ENCODE results near the gene TBC1D25. TPM values are rescaled to one million over a fixed set of nuclear protein-coding genes. Genes with fewer than 3 reads are reported as not detected.
A peak's percentile ranks its signal among the peaks of the same experiment; 100 is the strongest.
"Not testable (repeated sequence)": the region's sequence is repeated elsewhere in the genome, so short reads cannot be mapped to it uniquely, and the experiment has no call there.

Gene TBC1D25
- total RNA-seq, 2 experiments from 2014 or later: 26.7 to 30.5 TPM

DNA sequence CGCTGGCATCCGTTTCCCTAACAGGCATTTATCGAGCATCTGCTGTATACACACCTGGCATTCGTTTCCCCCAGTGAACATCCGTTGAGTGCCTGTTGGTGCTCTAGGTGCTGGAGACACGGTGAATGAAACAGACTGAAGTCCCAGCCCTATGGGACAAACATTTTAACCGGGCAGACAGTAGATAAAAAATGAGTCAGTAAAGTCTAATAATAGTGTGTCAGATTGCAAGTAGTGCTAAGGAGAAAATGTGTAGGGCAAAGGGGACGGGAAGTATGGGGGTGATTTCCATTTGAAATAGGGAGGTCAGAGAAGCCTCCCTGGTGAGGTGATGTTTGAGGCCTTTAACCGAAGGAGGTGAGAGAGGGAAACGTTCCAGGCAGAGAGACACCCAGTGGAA, 23.2 kb upstream of the TBC1D25 start:
- Mint-ChIP-seq H3K36me3 (ENCODE audit: low read depth) (peaks cover 27% of the 10 kb centered on the region), H3K27me3 (no peaks in the 10 kb centered on the region), H3K27ac (no peak overlapping the region), H3K4me1 (ENCODE audit: low read depth) (peaks cover 26% of the 10 kb centered on the region), H3K9me3 (no peaks in the 10 kb centered on the region), H3K4me3 (no peak overlapping the region)
- peaks cover 25% of the 10 kb centered on the region for H3K4me1 ChIP-seq (ENCODE audit: insufficient read depth, low read length)
- no peaks in the 10 kb centered on the region for H3K27me3 ChIP-seq (ENCODE audit: control insufficient read depth in 1 of 2, insufficient read depth in 2 of 2, low read length in 2 of 2)
- no peak overlapping the region for H3K27ac ChIP-seq (ENCODE audit: low read depth in 1 of 2, low read length in 2 of 2)
- H3K36me3 ChIP-seq (ENCODE audit: insufficient read depth, low read length): peaks cover 6% of the 10 kb centered on the region
- H3K4me3 ChIP-seq (ENCODE audit: low read length): no peak overlapping the region
- no peaks in the 10 kb centered on the region for H3K9me3 ChIP-seq (ENCODE audit: control insufficient read depth in 1 of 2, insufficient read depth in 1 of 2, low read length in 2 of 2)
- DNase-seq: no peak
- ChIA-PET CTCF (no interaction called here), POLR2A (no interaction called here)
- intact Hi-C loops (cut with DNase I, micrococcal nuclease): no loop called here
- no peak for ATAC-seq (ENCODE audit: poor library complexity)
- TF ChIP-seq, protein P1, sequence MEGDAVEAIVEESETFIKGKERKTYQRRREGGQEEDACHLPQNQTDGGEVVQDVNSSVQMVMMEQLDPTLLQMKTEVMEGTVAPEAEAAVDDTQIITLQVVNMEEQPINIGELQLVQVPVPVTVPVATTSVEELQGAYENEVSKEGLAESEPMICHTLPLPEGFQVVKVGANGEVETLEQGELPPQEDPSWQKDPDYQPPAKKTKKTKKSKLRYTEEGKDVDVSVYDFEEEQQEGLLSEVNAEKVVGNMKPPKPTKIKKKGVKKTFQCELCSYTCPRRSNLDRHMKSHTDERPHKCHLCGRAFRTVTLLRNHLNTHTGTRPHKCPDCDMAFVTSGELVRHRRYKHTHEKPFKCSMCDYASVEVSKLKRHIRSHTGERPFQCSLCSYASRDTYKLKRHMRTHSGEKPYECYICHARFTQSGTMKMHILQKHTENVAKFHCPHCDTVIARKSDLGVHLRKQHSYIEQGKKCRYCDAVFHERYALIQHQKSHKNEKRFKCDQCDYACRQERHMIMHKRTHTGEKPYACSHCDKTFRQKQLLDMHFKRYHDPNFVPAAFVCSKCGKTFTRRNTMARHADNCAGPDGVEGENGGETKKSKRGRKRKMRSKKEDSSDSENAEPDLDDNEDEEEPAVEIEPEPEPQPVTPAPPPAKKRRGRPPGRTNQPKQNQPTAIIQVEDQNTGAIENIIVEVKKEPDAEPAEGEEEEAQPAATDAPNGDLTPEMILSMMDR (IDR thresholded peaks at IDR 0.05): no peak

DNA sequence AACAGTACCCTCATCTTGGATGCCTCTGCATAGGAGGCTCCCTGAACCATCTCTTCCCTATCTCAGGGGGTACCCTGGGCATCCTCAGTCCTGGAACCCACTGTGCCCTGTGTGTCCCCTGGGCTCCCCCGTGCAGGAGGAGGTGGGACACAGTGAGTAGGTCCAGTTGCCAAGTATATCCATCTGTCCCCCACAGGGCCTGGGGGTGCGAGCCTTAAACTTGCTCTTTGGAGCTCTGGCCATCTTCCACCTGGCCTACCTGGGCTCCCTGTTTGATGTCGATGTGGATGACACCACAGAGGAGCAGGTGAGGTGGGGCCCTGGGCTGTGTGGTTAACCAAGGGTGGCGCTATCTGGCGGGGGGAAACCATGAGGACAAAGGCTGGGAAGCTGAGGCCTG, 22.5 kb upstream of the TBC1D25 start:
- no peaks in the 10 kb centered on the region for H3K27me3 Mint-ChIP-seq
- no peak overlapping the region for H3K27ac Mint-ChIP-seq
- peak in 2 of 14 experiments; percentile 28 to 38 for DNase-seq
- H3K4me1 Mint-ChIP-seq (ENCODE audit: low read depth): peaks cover 30% of the 10 kb centered on the region
- no peak for ATAC-seq (ENCODE audit: poor library complexity)
- ChIA-PET CTCF (interaction anchor here (0.7 kb wide), 1 partner anchor 993 kb away, joined by 3 read pairs; no protein-coding TSS in a partner anchor), POLR2A (no interaction called here)
- TF ChIP-seq, protein P1 (IDR thresholded peaks at IDR 0.05): no peak
- no peaks in the 10 kb centered on the region for H3K9me3 ChIP-seq (ENCODE audit: control insufficient read depth in 1 of 2, insufficient read depth in 1 of 2, low read length in 2 of 2)
- H3K27ac ChIP-seq (ENCODE audit: low read depth in 1 of 2, low read length in 2 of 2): no peak overlapping the region
- H3K27me3 ChIP-seq (ENCODE audit: control insufficient read depth in 1 of 2, insufficient read depth in 2 of 2, low read length in 2 of 2): no peaks in the 10 kb centered on the region
- intact Hi-C loops (cut with DNase I, micrococcal nuclease): no loop called here
- peaks cover 26% of the 10 kb centered on the region for H3K4me1 ChIP-seq (ENCODE audit: insufficient read depth, low read length)
- no peak overlapping the region for H3K4me3 ChIP-seq (ENCODE audit: low read length)
- no peak overlapping the region for H3K4me3 Mint-ChIP-seq
- no peaks in the 10 kb centered on the region for H3K9me3 Mint-ChIP-seq
- H3K36me3 ChIP-seq (ENCODE audit: insufficient read depth, low read length): peaks cover 6% of the 10 kb centered on the region
- peaks cover 34% of the 10 kb centered on the region for H3K36me3 Mint-ChIP-seq (ENCODE audit: low read depth)

DNA sequence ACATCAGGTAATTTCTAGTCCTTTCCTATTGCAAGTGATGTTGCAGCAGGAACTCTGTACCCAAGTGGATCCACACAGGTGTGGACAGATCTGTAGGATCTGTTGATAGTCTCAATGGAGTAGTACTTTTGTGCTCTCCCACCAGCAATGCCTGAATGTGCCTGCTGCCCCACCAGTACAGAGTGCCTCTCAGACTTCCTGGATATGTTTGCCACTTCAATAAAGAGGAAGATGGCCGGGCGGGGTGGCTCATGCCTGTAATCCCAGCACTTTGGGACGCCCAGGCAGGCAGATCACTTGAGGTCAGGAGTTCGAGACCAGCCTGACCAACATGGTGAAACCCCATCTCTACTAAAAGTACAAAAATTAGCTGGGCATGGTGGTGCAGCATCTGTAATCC, 20.0 kb upstream of the TBC1D25 start:
- peak overlapping the region; percentile 89 for H3K27ac Mint-ChIP-seq
- H3K4me3 Mint-ChIP-seq; H3K4me3 ChIP-seq (ENCODE audit: low read length); H3K27ac ChIP-seq (ENCODE audit: low read depth in 1 of 2, low read length in 2 of 2); CTCF ChIA-PET; H3K9me3 Mint-ChIP-seq; H3K27me3 Mint-ChIP-seq; intact Hi-C loops (cut with DNase I, micrococcal nuclease); H3K36me3 ChIP-seq (ENCODE audit: insufficient read depth, low read length); H3K9me3 ChIP-seq (ENCODE audit: control insufficient read depth in 1 of 2, insufficient read depth in 1 of 2, low read length in 2 of 2); ATAC-seq (ENCODE audit: poor library complexity); H3K27me3 ChIP-seq (ENCODE audit: control insufficient read depth in 1 of 2, insufficient read depth in 2 of 2, low read length in 2 of 2): not testable (repeated sequence)
- DNase-seq: peak in 1 of 14 experiments; percentile 8
- peaks cover 25% of the 10 kb centered on the region for H3K36me3 Mint-ChIP-seq (ENCODE audit: low read depth)
- POLR2A ChIA-PET: interaction anchor here (2.0 kb wide), 1 partner anchor 20 kb away, joined by 7 read pairs; the partner anchor contains the start of gene TBC1D25
- H3K4me1 ChIP-seq (ENCODE audit: insufficient read depth, low read length): peaks cover 41% of the 10 kb centered on the region
- peaks cover 32% of the 10 kb centered on the region for H3K4me1 Mint-ChIP-seq (ENCODE audit: low read depth)

DNA sequence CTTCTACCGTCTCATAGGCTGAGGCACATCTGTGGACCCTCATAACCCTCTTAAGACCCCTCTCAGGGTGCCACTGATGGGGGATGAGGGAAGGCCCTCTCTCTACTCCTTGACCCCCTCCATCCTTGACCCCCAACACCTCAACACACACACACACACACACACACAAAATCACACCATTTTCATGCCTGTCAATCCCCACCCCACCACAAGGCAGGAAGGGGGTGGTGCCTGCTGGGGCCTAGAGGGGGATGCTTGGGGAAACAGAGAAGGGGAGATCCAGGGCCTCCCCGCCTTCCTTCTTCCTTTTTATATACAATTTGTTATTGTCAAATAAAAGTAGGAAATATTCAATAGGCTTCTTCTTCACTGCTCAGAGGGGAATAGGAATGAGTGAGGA, 19.1 kb upstream of the TBC1D25 start:
- no peaks in the 10 kb centered on the region for H3K9me3 ChIP-seq (ENCODE audit: control insufficient read depth in 1 of 2, insufficient read depth in 1 of 2, low read length in 2 of 2)
- no peaks in the 10 kb centered on the region for H3K27me3 ChIP-seq (ENCODE audit: control insufficient read depth in 1 of 2, insufficient read depth in 2 of 2, low read length in 2 of 2)
- peaks cover 22% of the 10 kb centered on the region for H3K36me3 Mint-ChIP-seq (ENCODE audit: low read depth)
- peak overlapping the region; percentile 92 for H3K4me3 Mint-ChIP-seq
- intact Hi-C loops (cut with DNase I, micrococcal nuclease): loop anchor here (5.0 kb wide), 3 partner anchors 43 to 77 kb away; partner anchors contain the start of genes FTSJ1 (in 2 of the 2), RBM3 (in 1 of the 2) and WDR13 (in 1 of the 2)
- peaks cover 9% of the 10 kb centered on the region for H3K36me3 ChIP-seq (ENCODE audit: insufficient read depth, low read length)
- ChIA-PET POLR2A (interaction anchor here (1.7 to 2.0 kb wide), 2 partner anchors 19 to 54 kb away, joined by 6 to 7 read pairs; partner anchors contain the start of genes RBM3 and TBC1D25), CTCF (no interaction called here)
- TF ChIP-seq, protein P1 (IDR thresholded peaks at IDR 0.05): no peak
- no peak for ATAC-seq (ENCODE audit: poor library complexity)
- H3K27ac Mint-ChIP-seq: peak overlapping the region; percentile 89
- H3K4me1 Mint-ChIP-seq (ENCODE audit: low read depth): peaks cover 32% of the 10 kb centered on the region
- H3K9me3 Mint-ChIP-seq: no peaks in the 10 kb centered on the region
- H3K27me3 Mint-ChIP-seq: no peaks in the 10 kb centered on the region
- H3K4me1 ChIP-seq (ENCODE audit: insufficient read depth, low read length): peaks cover 41% of the 10 kb centered on the region
- H3K27ac ChIP-seq (ENCODE audit: low read depth in 1 of 2, low read length in 2 of 2): peak overlapping the region; percentile 65
- no peak overlapping the region for H3K4me3 ChIP-seq (ENCODE audit: low read length)
- peak in 2 of 14 experiments; percentile 23 to 42 for DNase-seq

All from CD4-positive, alpha-beta T cell (primary cell).